HFFc6 (cell line): ENCODE data around the gene PIGX. TPM values are rescaled to one million over a fixed set of nuclear protein-coding genes. Genes with fewer than 3 reads are reported as not detected.

Source experiments
- DNase-seq: peaks from one replicate; pipeline ENCODE4 v3.0.0-alpha.2; 2018
- H3K27ac Mint-ChIP-seq: 2 replicates; pipeline ENCODE4 v1.8.0; 2020; ENCODE audit warnings: mild to moderate bottlenecking, mixed read lengths
- H3K27me3 Mint-ChIP-seq: 2 replicates; pipeline ENCODE4 v1.8.0; 2021; ENCODE audit warnings: mild to moderate bottlenecking, moderate library complexity, mixed read lengths; ENCODE audit not compliant: insufficient read depth
- H3K36me3 Mint-ChIP-seq: 2 replicates; pipeline ENCODE4 v1.8.0; 2021; ENCODE audit warnings: low read depth, mixed read lengths
- H3K4me1 Mint-ChIP-seq: 2 replicates; pipeline ENCODE4 v1.8.0; 2020; ENCODE audit warnings: low read depth, mixed read lengths
- H3K4me3 Mint-ChIP-seq: 2 replicates; pipeline ENCODE4 v1.8.0; 2020; ENCODE audit warnings: mild to moderate bottlenecking, moderate library complexity, mixed read lengths
- H3K9me3 Mint-ChIP-seq: 2 replicates; pipeline ENCODE4 v1.8.0; 2020; ENCODE audit warnings: mild to moderate bottlenecking, mixed read lengths
- total RNA-seq, 6 experiments: library from RNA; stranded (reverse); fragmentation: NEBNext Ultra II Directional; extraction: Animal tissue kit (Norgen Biotek cat#: 25700); gene quantifications; 2 replicates in 1 of 6; 3 replicates in 5 of 6; pipeline ENCODE4 v1.2.3, GENCODE V29; 2021
- TF ChIP-seq, protein P1 (sequence below): fragments of 200-600 bp; sonication (generic); IDR thresholded peaks from 2 replicates; pipeline ENCODE4 v1.5.0; 2021; ENCODE audit warnings: antibody characterized with exemption, mild to moderate bottlenecking

The PIGX gene
- total RNA-seq, 6 experiments from 2014 or later, result 19.6 to 25.0 (median 24.2) TPM

DNA sequence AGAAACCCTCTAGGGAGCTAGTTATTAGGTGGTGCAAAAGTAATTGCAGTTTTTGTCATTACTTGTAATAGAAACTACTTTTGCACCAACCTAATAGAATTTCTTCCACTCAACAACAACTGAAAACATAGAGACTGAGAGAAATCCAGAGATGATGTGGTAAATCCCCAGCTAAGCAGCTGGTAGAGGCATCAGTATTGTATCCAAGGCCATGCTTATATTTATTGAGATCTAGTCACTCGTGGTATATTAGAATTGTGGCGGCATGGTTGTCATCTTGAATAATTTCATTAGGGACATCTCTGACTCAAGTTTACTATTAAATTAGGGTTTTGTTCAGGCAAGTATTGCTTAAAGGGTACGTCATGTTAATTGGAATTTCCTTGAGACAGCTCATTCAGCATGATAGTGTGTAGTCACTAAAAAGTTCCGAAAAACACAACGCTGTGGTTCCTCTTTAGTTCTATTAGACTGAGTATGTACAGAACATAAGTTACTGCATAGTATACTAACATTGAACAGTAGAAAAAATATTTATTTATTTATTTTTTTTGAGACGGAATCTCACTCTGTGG lies 62.8 kb downstream of the PIGX start:
- Mint-ChIP-seq H3K27me3 (no peaks in the 10 kb centered on the region; the same call in 1 of the 2 replicates), H3K4me1 (peaks cover 68% of the 10 kb centered on the region), H3K27ac (peak overlapping the region; percentile 78), H3K36me3 (peaks cover 28% of the 10 kb centered on the region), H3K9me3 (peaks cover 3% of the 10 kb centered on the region), H3K4me3 (peak overlapping the region; percentile 46)
- TF ChIP-seq, protein P1, sequence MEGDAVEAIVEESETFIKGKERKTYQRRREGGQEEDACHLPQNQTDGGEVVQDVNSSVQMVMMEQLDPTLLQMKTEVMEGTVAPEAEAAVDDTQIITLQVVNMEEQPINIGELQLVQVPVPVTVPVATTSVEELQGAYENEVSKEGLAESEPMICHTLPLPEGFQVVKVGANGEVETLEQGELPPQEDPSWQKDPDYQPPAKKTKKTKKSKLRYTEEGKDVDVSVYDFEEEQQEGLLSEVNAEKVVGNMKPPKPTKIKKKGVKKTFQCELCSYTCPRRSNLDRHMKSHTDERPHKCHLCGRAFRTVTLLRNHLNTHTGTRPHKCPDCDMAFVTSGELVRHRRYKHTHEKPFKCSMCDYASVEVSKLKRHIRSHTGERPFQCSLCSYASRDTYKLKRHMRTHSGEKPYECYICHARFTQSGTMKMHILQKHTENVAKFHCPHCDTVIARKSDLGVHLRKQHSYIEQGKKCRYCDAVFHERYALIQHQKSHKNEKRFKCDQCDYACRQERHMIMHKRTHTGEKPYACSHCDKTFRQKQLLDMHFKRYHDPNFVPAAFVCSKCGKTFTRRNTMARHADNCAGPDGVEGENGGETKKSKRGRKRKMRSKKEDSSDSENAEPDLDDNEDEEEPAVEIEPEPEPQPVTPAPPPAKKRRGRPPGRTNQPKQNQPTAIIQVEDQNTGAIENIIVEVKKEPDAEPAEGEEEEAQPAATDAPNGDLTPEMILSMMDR, result no peak
- DNase-seq, result peak; percentile 77

DNA sequence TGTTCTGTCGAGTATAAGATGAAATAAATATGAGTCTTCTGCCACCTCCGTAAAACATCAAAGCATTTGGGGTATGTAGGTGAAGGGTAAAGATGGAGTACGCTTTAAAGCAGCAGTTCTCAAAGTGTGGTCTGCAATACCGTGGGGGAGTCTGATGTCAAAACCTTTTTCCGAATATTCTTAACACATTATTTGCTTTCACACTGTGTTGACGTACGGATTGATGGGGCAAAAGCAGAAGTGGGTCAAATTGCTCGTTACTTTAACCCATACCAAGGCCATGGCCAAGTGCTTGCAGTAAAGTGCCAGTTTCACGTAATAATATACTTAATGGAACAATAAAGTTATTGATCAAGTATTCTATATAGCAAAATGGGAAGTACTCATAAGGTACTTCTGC lies 63.8 kb downstream of the PIGX start:
- Mint-ChIP-seq H3K27ac (no peak overlapping the region), H3K4me1 (peaks cover 72% of the 10 kb centered on the region), H3K4me3 (no peak overlapping the region), H3K36me3 (peaks cover 32% of the 10 kb centered on the region), H3K27me3 (no peaks in the 10 kb centered on the region; the same call in 1 of the 2 replicates), H3K9me3 (peaks cover 8% of the 10 kb centered on the region)
- TF ChIP-seq, protein P1, result no peak
- no peak for DNase-seq

DNA sequence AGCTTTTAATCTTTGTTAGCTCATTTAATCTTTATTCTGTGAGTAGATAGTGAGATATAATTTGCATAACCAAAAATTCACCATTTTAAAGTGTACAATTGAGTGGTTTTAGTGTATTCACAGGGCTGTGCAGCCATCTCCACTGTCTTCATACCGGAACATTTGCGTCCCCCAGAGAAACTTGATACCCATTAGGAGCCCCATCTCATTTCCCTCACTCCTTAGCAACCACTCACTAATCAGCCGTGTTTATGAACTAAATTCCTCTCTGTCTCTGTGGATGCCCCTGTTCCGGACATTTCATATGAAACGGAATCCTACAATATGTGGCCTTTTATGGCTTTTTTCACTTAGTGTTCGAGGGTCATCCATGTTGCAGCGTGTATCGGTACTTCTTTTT lies 65.7 kb downstream of the PIGX start:
- DNase-seq, result no peak
- TF ChIP-seq, protein P1, result no peak

DNA sequence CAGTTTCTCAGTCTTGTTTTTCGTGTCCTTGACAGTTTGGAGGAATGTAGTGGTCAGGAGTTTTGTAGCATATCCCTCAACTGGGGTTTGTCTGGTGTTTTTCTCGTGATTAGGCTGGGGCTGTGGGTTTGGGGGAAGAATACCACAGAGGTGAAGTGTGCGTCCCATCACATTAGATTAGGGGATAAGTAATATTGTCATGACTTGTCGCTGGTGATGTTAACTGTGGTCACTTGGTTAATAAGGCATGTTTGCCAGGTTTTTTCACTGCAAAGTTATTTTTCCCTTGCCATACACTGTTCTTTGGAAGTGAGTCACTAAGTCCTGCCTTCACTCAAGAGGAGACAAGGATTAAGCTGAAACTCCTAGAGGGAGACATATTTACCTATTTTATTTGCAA lies 66.6 kb downstream of the PIGX start:
- Mint-ChIP-seq H3K4me3 (peak overlapping the region; percentile 51), H3K36me3 (peaks cover 35% of the 10 kb centered on the region), H3K27me3 (no peaks in the 10 kb centered on the region; the same call in 1 of the 2 replicates), H3K9me3 (peaks cover 11% of the 10 kb centered on the region), H3K4me1 (peaks cover 51% of the 10 kb centered on the region), H3K27ac (peak overlapping the region; percentile 79)
- peak; percentile 87 for DNase-seq
- TF ChIP-seq, protein P1, result no peak

More for the DNA sequence above, 65.7 kb downstream of the PIGX start:
- peaks cover 25% of the 10 kb centered on the region for H3K36me3 Mint-ChIP-seq
- H3K27me3 Mint-ChIP-seq, result no peaks in the 10 kb centered on the region
- peaks cover 60% of the 10 kb centered on the region for H3K4me1 Mint-ChIP-seq
- no peak overlapping the region for H3K4me3 Mint-ChIP-seq
- peaks cover 11% of the 10 kb centered on the region for H3K9me3 Mint-ChIP-seq
- H3K27ac Mint-ChIP-seq, result peak overlapping the region; percentile 79; the same call in 1 of the 2 replicates

DNA sequence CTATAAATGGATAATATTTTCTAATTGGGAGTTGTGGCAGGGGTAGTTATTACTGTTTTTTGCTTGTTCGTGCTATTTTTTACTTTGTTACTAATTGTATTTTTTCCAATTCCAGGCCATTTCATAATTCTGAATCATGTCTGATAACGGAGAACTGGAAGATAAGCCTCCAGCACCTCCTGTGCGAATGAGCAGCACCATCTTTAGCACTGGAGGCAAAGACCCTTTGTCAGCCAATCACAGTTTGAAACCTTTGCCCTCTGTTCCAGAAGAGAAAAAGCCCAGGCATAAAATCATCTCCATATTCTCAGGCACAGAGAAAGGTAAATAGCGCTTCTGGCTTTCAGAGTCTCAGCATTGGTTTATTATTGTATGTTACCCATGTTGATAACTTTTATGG lies 70.3 kb downstream of the PIGX start:
- Mint-ChIP-seq H3K27me3 (no peaks in the 10 kb centered on the region; the same call in 1 of the 2 replicates), H3K36me3 (peaks cover 33% of the 10 kb centered on the region), H3K27ac (no peak overlapping the region), H3K4me3 (no peak overlapping the region), H3K9me3 (peaks cover 11% of the 10 kb centered on the region), H3K4me1 (peaks cover 29% of the 10 kb centered on the region)
- DNase-seq, result no peak
- TF ChIP-seq, protein P1, result no peak

Other genes starting within 250 kb of the PIGX start
- 10 to 100 TPM; 11.6 to 16.5 (median 15.5) TPM for gene RNF168, start 208.6 kb upstream of the PIGX start, total RNA-seq
- not detected for gene SMCO1, start 197.0 kb upstream of the PIGX start, total RNA-seq
- gene WDR53, start 143.8 kb upstream of the PIGX start, total RNA-seq, result 10 to 100 TPM in 1 of 6 experiments, 1 to 10 TPM in 5; 6.6 to 10.2 (median 9.1) TPM
- 1 to 10 TPM; 7.0 to 9.5 (median 8.1) TPM for gene FBXO45, start 143.7 kb upstream of the PIGX start, total RNA-seq
- under 1 TPM in 5 of 6 experiments, not detected in 1; 0.07 to 0.23 (median 0.13) TPM for gene NRROS, start 72.7 kb upstream of the PIGX start, total RNA-seq
- 1 to 10 TPM; 1.9 to 2.6 (median 2.1) TPM for gene CEP19, start 127 bp upstream of the PIGX start, total RNA-seq
- gene PAK2, start 27.5 kb downstream of the PIGX start, total RNA-seq, result 10 to 100 TPM; 63.9 to 78.0 (median 69.4) TPM
- gene SENP5, start 155.5 kb downstream of the PIGX start, total RNA-seq, result 10 to 100 TPM; 25.2 to 33.0 (median 29.1) TPM
- gene NCBP2, start 230.2 kb downstream of the PIGX start, total RNA-seq, result 10 to 100 TPM; 73.6 to 82.2 (median 76.3) TPM